Cardiac muscle cell (in vitro differentiated cells and primary cell): ENCODE data around the gene RAD51AP1. TPM values are rescaled to one million over a fixed set of nuclear protein-coding genes. Genes with fewer than 3 reads are reported as not detected.

Experiments
- DNase-seq, 2 donors: peaks; one replicate each; pipeline versions ENCODE4 v3.0.0 to v3.0.0-alpha.2; 2010 to 2017; ENCODE audit warnings: low read depth in 1 of 2, low spot score in 1 of 2
- H3K27ac ChIP-seq: fragments of 200-600 bp; sonication (generic); 2 replicates; pipeline ENCODE4 v1.5.1; 2016
- H3K27me3 ChIP-seq: fragments of 200-600 bp; sonication (generic); 2 replicates; pipeline ENCODE4 v1.6.0; 2016; ENCODE audit warnings: control low read depth
- H3K36me3 ChIP-seq: fragments of 200-600 bp; sonication (generic); 2 replicates; pipeline ENCODE4 v1.5.1; 2016; ENCODE audit warnings: control low read depth
- H3K4me1 ChIP-seq: fragments of 200-600 bp; sonication (generic); 2 replicates; pipeline ENCODE4 v1.8.1; 2017; ENCODE audit warnings: low read depth, mild to moderate bottlenecking, mixed run types
- H3K4me3 ChIP-seq: fragments of 200-600 bp; sonication (generic); 2 replicates; pipeline ENCODE4 v1.5.1; 2016; ENCODE audit warnings: mild to moderate bottlenecking
- H3K9me3 ChIP-seq: fragments of 200-600 bp; sonication (generic); 2 replicates; pipeline ENCODE4 v1.5.1; 2017; ENCODE audit warnings: low read depth, mild to moderate bottlenecking, control low read depth
- polyA plus RNA-seq: library from polyadenylated mRNA; unstranded; fragments of >200 nt; fragmentation: Nextera tagmentation; extraction: Ambion mirVana; gene quantifications from 2 replicates; pipeline ENCODE4 v1.2.1, GENCODE V29; 2016
- total RNA-seq: library from RNA; depleted of rRNA; stranded (reverse); fragments of >200 nt; gene quantifications from 2 replicates; pipeline ENCODE4 v1.2.3, GENCODE V29; 2016
- TF ChIP-seq, protein P1 (sequence below): IDR thresholded peaks from 2 replicates; pipeline ENCODE4 v1.5.1; 2012; ENCODE audit warnings: low read depth, mild to moderate bottlenecking, low read length

Gene RAD51AP1
- total and polyA plus RNA-seq, 2 experiments from 2014 or later, result 9.9 to 17.1 TPM

DNA sequence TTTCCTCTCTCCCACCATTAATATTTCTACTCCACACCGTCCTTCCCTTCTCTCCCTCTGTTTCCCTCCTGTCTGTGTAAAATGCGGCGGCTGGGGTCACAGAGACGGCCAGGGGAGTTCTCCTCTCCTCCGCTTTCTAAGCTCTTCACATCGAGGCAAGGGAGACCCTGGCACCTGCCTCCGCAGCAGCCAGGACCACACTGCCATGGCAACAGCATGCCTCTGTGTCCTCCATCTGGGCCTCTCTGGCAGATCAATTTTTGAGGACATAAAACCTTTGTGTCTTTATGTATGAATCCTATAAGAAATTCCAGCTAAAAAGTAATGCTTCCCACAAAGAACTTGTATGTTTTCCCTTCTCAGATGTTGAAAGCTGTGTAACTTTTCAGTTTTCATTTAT lies 64.7 kb downstream of the RAD51AP1 start:
- Histone ChIP-seq H3K4me1 (no peaks in the 10 kb centered on the region), H3K4me3 (no peak overlapping the region), H3K9me3 (no peaks in the 10 kb centered on the region), H3K27ac (no peak overlapping the region), H3K36me3 (no peaks in the 10 kb centered on the region), H3K27me3 (peaks cover 27% of the 10 kb centered on the region)
- TF ChIP-seq, protein P1, sequence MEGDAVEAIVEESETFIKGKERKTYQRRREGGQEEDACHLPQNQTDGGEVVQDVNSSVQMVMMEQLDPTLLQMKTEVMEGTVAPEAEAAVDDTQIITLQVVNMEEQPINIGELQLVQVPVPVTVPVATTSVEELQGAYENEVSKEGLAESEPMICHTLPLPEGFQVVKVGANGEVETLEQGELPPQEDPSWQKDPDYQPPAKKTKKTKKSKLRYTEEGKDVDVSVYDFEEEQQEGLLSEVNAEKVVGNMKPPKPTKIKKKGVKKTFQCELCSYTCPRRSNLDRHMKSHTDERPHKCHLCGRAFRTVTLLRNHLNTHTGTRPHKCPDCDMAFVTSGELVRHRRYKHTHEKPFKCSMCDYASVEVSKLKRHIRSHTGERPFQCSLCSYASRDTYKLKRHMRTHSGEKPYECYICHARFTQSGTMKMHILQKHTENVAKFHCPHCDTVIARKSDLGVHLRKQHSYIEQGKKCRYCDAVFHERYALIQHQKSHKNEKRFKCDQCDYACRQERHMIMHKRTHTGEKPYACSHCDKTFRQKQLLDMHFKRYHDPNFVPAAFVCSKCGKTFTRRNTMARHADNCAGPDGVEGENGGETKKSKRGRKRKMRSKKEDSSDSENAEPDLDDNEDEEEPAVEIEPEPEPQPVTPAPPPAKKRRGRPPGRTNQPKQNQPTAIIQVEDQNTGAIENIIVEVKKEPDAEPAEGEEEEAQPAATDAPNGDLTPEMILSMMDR, result no peak
- DNase-seq, result no peak

DNA sequence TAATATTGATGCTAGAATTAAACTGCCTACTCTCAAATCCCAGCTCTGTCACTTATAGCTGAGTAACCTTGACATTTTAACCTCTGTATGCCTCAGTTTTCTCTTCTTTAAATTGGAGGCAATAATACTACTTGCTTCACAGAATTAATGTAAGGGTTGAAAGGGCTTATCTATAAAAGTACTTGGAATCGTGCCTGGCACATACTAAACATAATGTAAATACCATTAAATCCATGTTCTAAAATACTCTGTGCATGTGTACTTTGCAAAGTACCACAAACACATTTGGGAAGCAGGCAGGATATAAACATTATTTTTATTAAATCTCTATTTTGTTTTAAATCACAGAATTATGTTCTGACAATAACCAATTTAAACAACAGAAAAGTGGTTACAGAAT lies 65.3 kb downstream of the RAD51AP1 start:
- TF ChIP-seq, protein P1, result no peak
- no peak overlapping the region for H3K4me3 ChIP-seq

DNA sequence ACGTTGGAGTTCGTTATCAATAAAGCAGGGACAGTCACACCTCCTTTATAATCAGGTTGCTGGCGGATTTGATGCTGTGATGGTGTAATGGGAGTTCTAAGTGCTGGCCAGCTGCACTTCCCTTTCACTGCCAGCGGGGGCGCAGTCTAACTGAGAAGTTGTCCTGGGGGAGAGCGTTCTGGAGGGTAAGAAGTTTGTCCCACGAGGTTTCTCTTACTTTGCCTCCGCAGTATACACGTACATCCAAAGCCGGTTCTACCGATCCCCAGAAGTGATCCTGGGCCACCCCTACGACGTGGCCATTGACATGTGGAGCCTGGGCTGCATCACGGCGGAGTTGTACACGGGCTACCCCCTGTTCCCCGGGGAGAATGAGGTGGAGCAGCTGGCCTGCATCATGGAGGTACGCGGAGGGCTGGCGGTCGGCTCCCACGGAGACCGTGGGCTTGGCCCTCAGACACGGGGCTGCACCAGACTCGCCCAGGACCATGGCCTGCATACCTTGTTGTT lies 66.0 kb downstream of the RAD51AP1 start:
- peak overlapping the region; percentile 66 for H3K4me3 ChIP-seq
- no peak overlapping the region for H3K27ac ChIP-seq
- no peaks in the 10 kb centered on the region for H3K9me3 ChIP-seq
- TF ChIP-seq, protein P1, result peak; percentile 100
- peaks cover 24% of the 10 kb centered on the region for H3K27me3 ChIP-seq
- H3K4me1 ChIP-seq, result no peaks in the 10 kb centered on the region
- H3K36me3 ChIP-seq, result no peaks in the 10 kb centered on the region
- DNase-seq, result peak; percentile 87 to 92

More for the DNA sequence above, 65.3 kb downstream of the RAD51AP1 start:
- H3K27ac ChIP-seq, result no peak overlapping the region
- DNase-seq, result no peak
- no peaks in the 10 kb centered on the region for H3K36me3 ChIP-seq
- H3K27me3 ChIP-seq, result peaks cover 27% of the 10 kb centered on the region
- no peaks in the 10 kb centered on the region for H3K9me3 ChIP-seq
- H3K4me1 ChIP-seq, result no peaks in the 10 kb centered on the region

DNA sequence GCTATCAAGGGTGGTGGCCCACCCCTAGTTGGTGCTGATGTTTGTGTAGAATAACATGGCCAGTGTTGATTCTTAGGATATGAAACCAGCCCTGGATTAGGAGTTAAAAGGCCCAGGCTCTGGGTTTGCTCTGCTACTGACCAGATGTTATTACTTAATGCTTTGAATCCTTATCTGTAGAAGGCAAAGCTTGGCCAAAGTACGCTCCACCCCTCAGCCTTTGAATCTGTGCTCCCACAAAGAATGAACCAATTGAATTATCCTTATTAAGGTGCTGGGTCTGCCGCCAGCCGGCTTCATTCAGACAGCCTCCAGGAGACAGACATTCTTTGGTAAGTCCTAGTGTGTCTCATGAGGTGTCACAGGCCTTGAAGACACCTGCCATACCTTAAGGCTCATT lies 68.4 kb downstream of the RAD51AP1 start:
- Histone ChIP-seq H3K27ac (no peak overlapping the region), H3K9me3 (no peaks in the 10 kb centered on the region), H3K36me3 (peaks cover 15% of the 10 kb centered on the region), H3K27me3 (peaks cover 18% of the 10 kb centered on the region), H3K4me1 (no peaks in the 10 kb centered on the region), H3K4me3 (no peak overlapping the region)
- TF ChIP-seq, protein P1, result no peak
- DNase-seq, result peak in 1 of 2 donors; percentile 51

DNA sequence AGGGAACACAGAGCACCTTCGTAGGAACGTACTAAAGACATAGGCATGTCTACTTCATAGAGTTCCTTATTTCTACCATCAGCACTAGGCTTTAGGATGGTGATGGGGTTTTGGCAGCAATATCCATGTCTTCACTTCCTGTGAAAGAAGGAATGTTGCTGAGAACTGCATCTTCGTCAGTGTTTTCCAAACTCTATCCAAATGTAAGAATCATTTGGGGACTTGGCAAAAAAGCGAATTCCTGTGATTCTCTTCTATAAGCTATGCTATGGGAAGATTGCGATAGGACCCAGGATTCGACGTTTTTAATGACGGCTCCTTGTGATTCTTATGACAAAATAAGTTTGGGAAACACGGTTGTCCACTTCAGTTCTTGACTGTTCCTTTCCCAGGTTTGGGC lies 70.4 kb downstream of the RAD51AP1 start:
- Histone ChIP-seq H3K4me1 (no peaks in the 10 kb centered on the region), H3K27me3 (peaks cover under 1% of the 10 kb centered on the region), H3K9me3 (no peaks in the 10 kb centered on the region), H3K4me3 (no peak overlapping the region), H3K36me3 (peaks cover 30% of the 10 kb centered on the region), H3K27ac (no peak overlapping the region)
- TF ChIP-seq, protein P1, result no peak
- DNase-seq, result peak in 1 of 2 donors; percentile 51

Other genes with a start within 250 kb of the RAD51AP1 start
- 2.7 and 3.2 TPM in 2 replicates for gene TIGAR, start 217.7 kb upstream of the RAD51AP1 start, total RNA-seq
- gene TIGAR, start 217.7 kb upstream of the RAD51AP1 start, polyA plus RNA-seq, result 8.5 and 16.4 TPM in 2 replicates
- gene FGF23, start 159.2 kb upstream of the RAD51AP1 start, total RNA-seq, result 0.86 and 2.4 TPM in 2 replicates
- 0.17 and 1.1 TPM in 2 replicates for gene FGF23, start 159.2 kb upstream of the RAD51AP1 start, polyA plus RNA-seq
- gene FGF6, start 93.1 kb upstream of the RAD51AP1 start, total RNA-seq, result not detected in 2 replicates
- not detected in 2 replicates for gene FGF6, start 93.1 kb upstream of the RAD51AP1 start, polyA plus RNA-seq
- 65.1 and 108 TPM in 2 replicates for gene DYRK4, start 23.3 kb downstream of the RAD51AP1 start, total RNA-seq
- 86.9 and 90.4 TPM in 2 replicates for gene DYRK4, start 23.3 kb downstream of the RAD51AP1 start, polyA plus RNA-seq
- 13.2 and 20.8 TPM in 2 replicates for gene AKAP3, start 110.2 kb downstream of the RAD51AP1 start, total RNA-seq
- gene AKAP3, start 110.2 kb downstream of the RAD51AP1 start, polyA plus RNA-seq, result 5.0 TPM in 2 replicates
- gene NDUFA9, start 110.2 kb downstream of the RAD51AP1 start, total RNA-seq, result 46.7 and 71.3 TPM in 2 replicates
- 148 and 219 TPM in 2 replicates for gene NDUFA9, start 110.2 kb downstream of the RAD51AP1 start, polyA plus RNA-seq
- 2.7 and 8.1 TPM in 2 replicates for gene GALNT8, start 181.5 kb downstream of the RAD51AP1 start, total RNA-seq
- gene GALNT8, start 181.5 kb downstream of the RAD51AP1 start, polyA plus RNA-seq, result 4.2 and 5.5 TPM in 2 replicates